Vagina (tissue), 2 donors: Measurements from ENCODE around the gene ZNF219. TPM values are rescaled to one million over a fixed set of nuclear protein-coding genes. Genes with fewer than 3 reads are reported as not detected.
A peak's percentile ranks its signal among the peaks of the same experiment; 100 is the strongest.

ENCODE experiments used
- DNase-seq, 2 donors: peaks; one replicate each; pipeline ENCODE4 v3.0.0-alpha.2; 2017; ENCODE audit errors: extremely low spot score in 2 of 2
- H3K27ac ChIP-seq: fragments of 200-600 bp; sonication (generic); one replicate; pipeline ENCODE4 v1.5.1; 2019
- H3K27me3 ChIP-seq: fragments of 200-600 bp; sonication (generic); one replicate; pipeline ENCODE4 v1.5.1; 2019
- H3K36me3 ChIP-seq, 2 donors: fragments of 200-600 bp; sonication (generic); one replicate each; pipeline ENCODE4 v1.5.1; 2017 to 2019
- H3K4me1 ChIP-seq: fragments of 200-600 bp; sonication (generic); one replicate; pipeline ENCODE4 v1.5.1; 2019
- H3K4me3 ChIP-seq, 2 donors: fragments of 200-600 bp; sonication (generic); 1 replicate in 1 of 2; 2 replicates in 1 of 2; pipeline ENCODE4 v1.5.1; 2016 to 2019
- H3K9me3 ChIP-seq: fragments of 200-600 bp; sonication (generic); one replicate; pipeline ENCODE4 v1.5.1; 2019
- POLR2A ChIP-seq, 2 donors: fragments of 450-650 bp; IDR thresholded peaks; one replicate each; pipeline ENCODE4 v1.6.1; 2017; ENCODE audit warnings: antibody characterized with exemption in 2 of 2, mild to moderate bottlenecking in 2 of 2, moderate library complexity in 2 of 2
- POLR2AphosphoS5 ChIP-seq, 2 donors: sonication (generic); formaldehyde crosslinking; IDR thresholded peaks; one replicate each; pipeline ENCODE4 v1.9.0; 2017; ENCODE audit warnings: antibody characterized with exemption in 2 of 2, mild to moderate bottlenecking in 2 of 2, low read depth in 1 of 2; ENCODE audit not compliant: insufficient read depth in 1 of 2
- intact Hi-C: fragments of 100-400 bp; cut with DNase I; formaldehyde crosslinking; loops from one replicate; pipeline ENCODE4 v1.15.1; 2023
- total RNA-seq: library from RNA; depleted of rRNA; stranded (reverse); fragments of >200 nt; gene quantifications from one replicate; pipeline ENCODE4 v1.2.3, GENCODE V29; 2016
- TF ChIP-seq, protein P1 (sequence below), 3 experiments: fragments of 450-650 bp in 2 of 3; fragments of 200-600 bp in 1 of 3; sonication (generic) in 1 of 3; IDR thresholded peaks; one replicate each; pipeline ENCODE4 v1.5.1; 2017 to 2019; ENCODE audit warnings: antibody characterized with exemption in 3 of 3, mild to moderate bottlenecking in 2 of 3, moderate library complexity in 2 of 3

The ZNF219 gene
- total RNA-seq, 1 donor from 2014 or later: 69.2 TPM

DNA sequence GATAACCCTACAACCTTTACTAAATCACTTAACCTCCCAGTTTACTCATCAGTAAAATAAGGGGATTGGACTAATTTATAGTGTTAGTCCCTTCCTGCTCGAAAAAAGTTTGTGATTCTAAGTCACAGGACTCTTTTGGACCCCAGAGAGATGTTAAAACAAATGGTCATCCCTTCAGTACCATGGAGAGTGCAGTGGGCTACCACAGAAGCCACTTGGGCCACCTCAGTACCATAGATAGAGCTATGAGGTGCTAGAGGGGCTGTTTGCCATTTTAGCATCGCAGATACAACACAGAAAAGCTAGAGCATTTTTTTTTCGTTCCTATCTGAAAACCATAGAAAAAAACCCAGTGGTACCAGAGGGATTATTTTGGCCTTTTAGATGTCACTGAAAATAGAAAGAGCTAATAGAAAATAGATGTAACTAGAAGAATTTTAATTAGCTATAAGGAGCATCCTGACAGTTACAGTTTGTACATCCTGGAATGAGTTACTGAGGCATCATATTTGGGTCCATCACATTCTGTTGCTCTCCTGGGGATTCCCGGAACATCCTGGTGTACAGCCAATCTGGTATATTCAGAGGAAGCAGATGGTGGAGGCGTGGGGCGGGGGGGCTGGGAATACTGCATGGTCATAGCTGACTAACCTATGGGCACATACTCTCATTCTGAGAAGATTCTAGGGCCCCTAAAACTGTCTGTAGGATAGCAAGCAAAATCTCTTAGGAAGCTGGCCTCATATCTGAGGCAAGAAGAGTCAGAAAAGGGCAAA is 2.8 kb downstream of the ZNF219 start:
- Histone ChIP-seq H3K27ac (peak overlapping the region; percentile 95), H3K4me1 (peaks cover 40% of the 10 kb centered on the region), H3K9me3 (no peaks in the 10 kb centered on the region), H3K4me3 (no peak overlapping the region), H3K36me3 (peaks cover 0 to 12% of the 10 kb centered on the region in 2 donors), H3K27me3 (no peaks in the 10 kb centered on the region)
- intact Hi-C loops: no loop called here
- no peak for DNase-seq
- TF ChIP-seq POLR2A (IDR thresholded peaks at IDR 0.05): no peak
- TF ChIP-seq, protein P1, sequence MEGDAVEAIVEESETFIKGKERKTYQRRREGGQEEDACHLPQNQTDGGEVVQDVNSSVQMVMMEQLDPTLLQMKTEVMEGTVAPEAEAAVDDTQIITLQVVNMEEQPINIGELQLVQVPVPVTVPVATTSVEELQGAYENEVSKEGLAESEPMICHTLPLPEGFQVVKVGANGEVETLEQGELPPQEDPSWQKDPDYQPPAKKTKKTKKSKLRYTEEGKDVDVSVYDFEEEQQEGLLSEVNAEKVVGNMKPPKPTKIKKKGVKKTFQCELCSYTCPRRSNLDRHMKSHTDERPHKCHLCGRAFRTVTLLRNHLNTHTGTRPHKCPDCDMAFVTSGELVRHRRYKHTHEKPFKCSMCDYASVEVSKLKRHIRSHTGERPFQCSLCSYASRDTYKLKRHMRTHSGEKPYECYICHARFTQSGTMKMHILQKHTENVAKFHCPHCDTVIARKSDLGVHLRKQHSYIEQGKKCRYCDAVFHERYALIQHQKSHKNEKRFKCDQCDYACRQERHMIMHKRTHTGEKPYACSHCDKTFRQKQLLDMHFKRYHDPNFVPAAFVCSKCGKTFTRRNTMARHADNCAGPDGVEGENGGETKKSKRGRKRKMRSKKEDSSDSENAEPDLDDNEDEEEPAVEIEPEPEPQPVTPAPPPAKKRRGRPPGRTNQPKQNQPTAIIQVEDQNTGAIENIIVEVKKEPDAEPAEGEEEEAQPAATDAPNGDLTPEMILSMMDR (IDR thresholded peaks at IDR 0.05): no peak
- TF ChIP-seq POLR2AphosphoS5 (IDR thresholded peaks at IDR 0.05; ENCODE audit: insufficient read depth in 1 of 2, low read depth in 1 of 2): no peak

DNA sequence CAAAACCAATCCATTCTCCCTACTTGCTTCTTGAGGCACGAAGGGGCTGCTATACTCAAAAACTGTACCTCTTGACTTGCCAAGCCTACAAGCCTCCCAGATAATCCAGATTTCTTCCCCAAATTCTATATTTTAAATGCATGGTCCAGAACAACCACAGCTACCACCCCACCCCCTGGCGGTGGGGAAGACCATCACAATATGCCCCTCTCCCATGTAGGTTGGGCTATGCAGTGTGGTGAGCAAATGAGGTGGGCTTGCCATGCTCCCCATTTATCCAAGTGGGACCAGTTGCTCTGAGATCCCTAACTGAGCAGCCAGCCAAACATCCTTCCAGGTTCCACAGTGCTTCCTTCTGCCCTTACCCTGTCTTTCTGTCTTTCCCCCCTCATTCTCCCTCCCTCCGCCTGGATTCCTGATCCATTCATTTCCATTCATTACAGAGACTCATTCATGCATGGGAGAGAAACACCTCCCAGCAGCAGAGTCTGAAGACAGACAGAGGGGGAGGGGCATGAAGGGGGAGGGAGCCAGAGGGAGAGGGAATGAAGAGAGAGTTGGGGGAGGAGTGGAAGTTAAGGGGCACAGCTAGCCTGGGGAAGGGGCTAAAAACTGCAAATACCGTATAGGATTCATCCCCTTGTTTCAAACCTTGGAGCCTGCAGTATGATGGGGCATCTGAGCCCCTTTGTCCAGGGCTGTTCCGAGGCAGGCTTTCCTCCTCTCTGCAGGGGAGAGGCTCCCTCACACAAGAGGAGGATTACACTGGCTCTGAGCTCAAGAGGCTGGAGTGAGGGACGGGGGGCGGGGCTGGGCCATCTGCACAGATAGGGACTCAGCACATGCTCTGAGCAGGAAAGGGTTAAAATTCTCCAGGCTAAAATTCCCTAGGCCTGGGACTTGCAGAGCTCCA is 4.4 kb downstream of the ZNF219 start:
- H3K9me3 ChIP-seq: no peaks in the 10 kb centered on the region
- no peak overlapping the region for H3K27ac ChIP-seq
- peaks cover 29% of the 10 kb centered on the region for H3K4me1 ChIP-seq
- H3K27me3 ChIP-seq: no peaks in the 10 kb centered on the region
- H3K4me3 ChIP-seq: no peak overlapping the region
- DNase-seq: no peak
- TF ChIP-seq POLR2AphosphoS5 (IDR thresholded peaks at IDR 0.05; ENCODE audit: insufficient read depth in 1 of 2, low read depth in 1 of 2) (no peak), POLR2A (IDR thresholded peaks at IDR 0.05) (no peak)
- TF ChIP-seq, protein P1 (IDR thresholded peaks at IDR 0.05): no peak
- intact Hi-C loops: loop anchor here (5.0 kb wide), 1 partner anchor 77 kb away; no protein-coding TSS in a partner anchor
- H3K36me3 ChIP-seq: peaks cover 0 to 24% of the 10 kb centered on the region in 2 donors

DNA sequence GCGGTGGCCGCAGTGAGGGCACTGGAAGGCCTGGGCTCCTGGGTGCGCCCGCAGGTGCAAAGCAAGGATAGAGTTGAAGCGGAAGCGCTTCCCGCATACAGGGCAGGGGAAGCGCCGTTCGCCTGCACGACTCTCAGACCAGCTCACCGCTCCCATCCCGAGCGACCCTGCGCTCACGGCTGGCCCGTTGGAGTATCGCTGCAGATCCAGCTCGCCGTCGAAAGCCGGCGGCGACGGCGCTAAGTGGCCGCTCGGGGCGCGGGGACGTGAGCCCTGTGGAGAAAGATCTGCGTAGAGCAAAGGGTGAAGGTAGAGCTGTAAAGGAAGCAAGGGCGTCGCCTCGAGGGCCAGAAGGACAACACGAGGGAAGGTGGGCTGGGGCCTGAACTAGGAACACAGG is 5.4 kb downstream of the ZNF219 start:
- Histone ChIP-seq H3K4me1 (peaks cover 26% of the 10 kb centered on the region), H3K27me3 (no peaks in the 10 kb centered on the region), H3K9me3 (no peaks in the 10 kb centered on the region), H3K4me3 (no peak overlapping the region), H3K27ac (peak overlapping the region; percentile 31), H3K36me3 (peaks cover 0 to 26% of the 10 kb centered on the region in 2 donors)
- no peak for TF ChIP-seq POLR2AphosphoS5 (IDR thresholded peaks at IDR 0.05; ENCODE audit: insufficient read depth in 1 of 2, low read depth in 1 of 2)
- TF ChIP-seq, protein P1 (IDR thresholded peaks at IDR 0.05): no peak
- intact Hi-C loops: loop anchor here (5.0 kb wide), 1 partner anchor 76 kb away; no protein-coding TSS in a partner anchor
- no peak for DNase-seq

DNA sequence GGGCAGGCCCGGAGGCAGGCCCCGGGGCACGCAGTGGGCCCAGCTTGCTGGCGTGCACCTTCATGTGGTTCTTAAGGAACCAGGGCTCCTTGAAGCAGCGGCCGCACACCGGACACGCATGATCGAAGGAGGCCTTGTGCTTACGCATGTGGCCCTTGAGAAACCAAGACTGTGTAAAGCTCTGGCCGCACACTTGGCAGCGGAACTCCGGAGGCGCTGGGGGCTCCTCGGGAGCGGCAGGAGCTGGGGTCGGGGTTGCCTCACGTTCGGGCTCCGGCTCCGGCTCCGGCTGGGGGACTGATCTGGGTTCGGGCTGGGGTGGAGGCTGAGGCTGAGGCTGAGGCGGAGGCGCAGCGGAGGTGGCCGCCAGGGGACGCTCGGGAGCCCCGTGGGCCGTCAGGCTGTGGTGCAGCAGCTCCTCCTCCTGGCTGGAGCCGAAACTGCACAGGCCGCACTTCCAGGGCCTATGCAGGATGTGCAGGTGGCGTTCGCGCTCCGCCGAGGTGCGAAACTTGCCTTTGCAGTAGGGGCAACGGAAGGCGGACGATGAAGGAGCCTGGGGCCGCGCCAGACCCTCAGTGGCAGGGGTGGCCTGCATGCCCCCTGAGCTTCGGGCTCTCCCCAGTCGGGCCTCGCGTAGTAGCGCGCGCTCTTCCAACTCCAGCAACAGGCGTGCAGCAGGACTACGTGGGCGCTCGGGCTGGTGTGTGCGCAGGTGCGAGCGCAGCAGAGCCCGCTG is 6.0 kb downstream of the ZNF219 start:
- DNase-seq: peak in 1 of 2 donors; percentile 86
- H3K4me3 ChIP-seq: no peak overlapping the region
- no peaks in the 10 kb centered on the region for H3K27me3 ChIP-seq
- intact Hi-C loops: loop anchor here (5.0 kb wide), 1 partner anchor 75 kb away; no protein-coding TSS in a partner anchor
- peaks cover 0 to 28% of the 10 kb centered on the region in 2 donors for H3K36me3 ChIP-seq
- TF ChIP-seq, protein P1 (IDR thresholded peaks at IDR 0.05): peak; percentile 99 to 100 (median 100)
- TF ChIP-seq POLR2A (IDR thresholded peaks at IDR 0.05) (no peak), POLR2AphosphoS5 (IDR thresholded peaks at IDR 0.05; ENCODE audit: insufficient read depth in 1 of 2, low read depth in 1 of 2) (peak; percentile 35 to 58)
- no peaks in the 10 kb centered on the region for H3K9me3 ChIP-seq
- peaks cover 25% of the 10 kb centered on the region for H3K4me1 ChIP-seq
- peak overlapping the region; percentile 31 for H3K27ac ChIP-seq
